H9 (cell line): ENCODE measurements around the gene SLC2A4RG. TPM values are rescaled to one million over a fixed set of nuclear protein-coding genes. Genes with fewer than 3 reads are reported as not detected.

Source experiments
- DNase-seq: peaks from one replicate; pipeline ENCODE4 v3.0.0-alpha.2; 2017
- H2AFZ ChIP-seq: one replicate; pipeline ENCODE4 v1.6.1; 2013; ENCODE audit warnings: mild to moderate bottlenecking, low read length, control low read depth, moderate library complexity
- H2AK5ac ChIP-seq: 2 replicates; pipeline ENCODE4 v1.6.1; 2013; ENCODE audit warnings: low read length, control low read depth, mixed read lengths; ENCODE audit not compliant: insufficient read length
- H2BK120ac ChIP-seq: one replicate; pipeline ENCODE4 v1.6.1; 2013; ENCODE audit warnings: low read depth, mild to moderate bottlenecking, low read length, control low read depth, inconsistent platforms; ENCODE audit not compliant: poor library complexity, severe bottlenecking
- H2BK12ac ChIP-seq: 2 replicates; pipeline ENCODE4 v1.6.1; 2013; ENCODE audit warnings: low read length, control low read depth, mixed read lengths, low read depth; ENCODE audit not compliant: insufficient read length
- H2BK15ac ChIP-seq: 2 replicates; pipeline ENCODE4 v1.6.1; 2013; ENCODE audit warnings: low read depth, low read length, control low read depth
- H2BK20ac ChIP-seq: one replicate; pipeline ENCODE4 v1.6.1; 2013; ENCODE audit warnings: low read depth, mild to moderate bottlenecking, low read length, control low read depth, inconsistent platforms; ENCODE audit not compliant: poor library complexity, severe bottlenecking
- H2BK5ac ChIP-seq: 2 replicates; pipeline ENCODE4 v1.6.1; 2013; ENCODE audit warnings: low read length, control low read depth, mixed read lengths; ENCODE audit not compliant: insufficient read length
- H3K14ac ChIP-seq: 2 replicates; pipeline ENCODE4 v1.6.1; 2013; ENCODE audit warnings: low read length, control low read depth; ENCODE audit not compliant: insufficient read depth
- H3K18ac ChIP-seq: 2 replicates; pipeline ENCODE4 v1.6.1; 2013; ENCODE audit warnings: low read depth, mild to moderate bottlenecking, mixed read lengths, low read length, control low read depth; ENCODE audit not compliant: insufficient read length
- H3K23ac ChIP-seq: 2 replicates; pipeline ENCODE4 v1.6.1; 2013; ENCODE audit warnings: low read length, control low read depth, mixed read lengths, low read depth; ENCODE audit not compliant: insufficient read length
- H3K23me2 ChIP-seq: 2 replicates; pipeline ENCODE4 v1.6.1; 2013; ENCODE audit warnings: low read depth, mild to moderate bottlenecking, mixed read lengths, low read length, control low read depth; ENCODE audit not compliant: insufficient read length, poor library complexity, severe bottlenecking
- H3K27ac ChIP-seq: 2 replicates; pipeline ENCODE4 v1.5.1; 2013; ENCODE audit warnings: low read length, control low read depth, mixed read lengths, low read depth; ENCODE audit not compliant: insufficient read length
- H3K27me3 ChIP-seq: 2 replicates; pipeline ENCODE4 v1.6.1; 2013; ENCODE audit warnings: low read length, control low read depth, inconsistent platforms; ENCODE audit not compliant: insufficient read depth
- H3K4ac ChIP-seq: 2 replicates; pipeline ENCODE4 v1.6.1; 2013; ENCODE audit warnings: low read depth, mild to moderate bottlenecking, control low read depth, inconsistent platforms, low read length, moderate library complexity
- H3K4me1 ChIP-seq: 2 replicates; pipeline ENCODE4 v1.6.1; 2013; ENCODE audit warnings: low read length, control low read depth, inconsistent platforms; ENCODE audit not compliant: insufficient read depth
- H3K4me2 ChIP-seq: 2 replicates; pipeline ENCODE4 v1.6.1; 2013; ENCODE audit warnings: low read length, control low read depth, mixed read lengths; ENCODE audit not compliant: insufficient read length, insufficient read depth
- H3K56ac ChIP-seq: 2 replicates; pipeline ENCODE4 v1.6.1; 2013; ENCODE audit warnings: low read depth, mild to moderate bottlenecking, mixed read lengths, low read length, control low read depth; ENCODE audit not compliant: insufficient read length
- H3K79me1 ChIP-seq: 2 replicates; pipeline ENCODE4 v1.6.1; 2013; ENCODE audit warnings: low read depth, mild to moderate bottlenecking, moderate library complexity, low read length, control low read depth, inconsistent platforms; ENCODE audit not compliant: insufficient read depth, poor library complexity, severe bottlenecking
- H3K79me2 ChIP-seq: 2 replicates; pipeline ENCODE4 v1.6.1; 2013; ENCODE audit warnings: low read length, control low read depth, inconsistent platforms; ENCODE audit not compliant: insufficient read depth
- H3K9ac ChIP-seq: 2 replicates; pipeline ENCODE4 v1.6.1; 2013; ENCODE audit warnings: low read length, control low read depth, mixed read lengths; ENCODE audit not compliant: insufficient read length; ENCODE audit errors: extremely low read depth
- H3K9me3 ChIP-seq: one replicate; pipeline ENCODE4 v1.6.1; 2013; ENCODE audit warnings: low read depth, low read length, inconsistent platforms; ENCODE audit not compliant: control insufficient read depth
- H3T11ph ChIP-seq: one replicate; pipeline ENCODE4 v1.6.1; 2013; ENCODE audit warnings: mild to moderate bottlenecking, low read length, control low read depth, inconsistent platforms
- H4K20me1 ChIP-seq: one replicate; pipeline ENCODE4 v1.6.1; 2013; ENCODE audit not compliant: control insufficient read depth, insufficient read length, insufficient read depth
- H4K5ac ChIP-seq: 2 replicates; pipeline ENCODE4 v1.6.1; 2013; ENCODE audit warnings: low read depth, mild to moderate bottlenecking, mixed read lengths, low read length, control low read depth; ENCODE audit not compliant: insufficient read length
- H4K8ac ChIP-seq: replicated peaks from 2 replicates; pipeline ENCODE4 v1.6.1; 2013; ENCODE audit warnings: low read length, control low read depth, mixed read lengths, low read depth; ENCODE audit not compliant: insufficient read length
- H4K91ac ChIP-seq: 2 replicates; pipeline ENCODE4 v1.6.1; 2013; ENCODE audit warnings: low read depth, mild to moderate bottlenecking, moderate library complexity, mixed read lengths, low read length, control low read depth; ENCODE audit not compliant: insufficient read length
- H3K27ac Mint-ChIP-seq, 3 experiments: 2 replicates in 2 of 3; 3 replicates in 1 of 3; pipeline ENCODE4 v1.8.0; 2020 to 2021; ENCODE audit warnings: mixed read lengths in 3 of 3, mild to moderate bottlenecking in 1 of 3, moderate library complexity in 1 of 3
- H3K27me3 Mint-ChIP-seq: 2 replicates; pipeline ENCODE4 v1.8.0; 2021; ENCODE audit warnings: low read depth, mild to moderate bottlenecking, moderate library complexity, mixed read lengths
- H3K36me3 Mint-ChIP-seq, 3 experiments: 2 replicates in 2 of 3; 3 replicates in 1 of 3; pipeline ENCODE4 v1.8.0; 2020 to 2021; ENCODE audit warnings: low read depth in 3 of 3, mixed read lengths in 3 of 3; ENCODE audit not compliant: insufficient read depth in 1 of 3
- H3K4me1 Mint-ChIP-seq, 2 experiments: 2 replicates each; pipeline ENCODE4 v1.8.0; 2020; ENCODE audit warnings: mixed read lengths in 2 of 2
- H3K4me3 Mint-ChIP-seq, 2 experiments: 2 replicates in 1 of 2; 3 replicates in 1 of 2; pipeline ENCODE4 v1.8.0; 2020 to 2021; ENCODE audit warnings: mild to moderate bottlenecking in 2 of 2, mixed read lengths in 2 of 2, moderate library complexity in 1 of 2
- H3K9me3 Mint-ChIP-seq, 2 experiments: 2 replicates in 1 of 2; 3 replicates in 1 of 2; pipeline ENCODE4 v1.8.0; 2020; ENCODE audit warnings: mild to moderate bottlenecking in 2 of 2, mixed read lengths in 2 of 2, moderate library complexity in 1 of 2
- CTCF ChIP-seq: fragments of 200-600 bp; sonication (generic); conservative IDR thresholded peaks from 3 replicates; pipeline ENCODE4 v1.8.0; 2021; ENCODE audit warnings: antibody characterized with exemption, mild to moderate bottlenecking
- whole genome bisulfite sequencing: extraction: QIAGEN DNeasy Blood & Tissue Kit; methylation state at CpG from one replicate; pipeline ENCODE4 v1.1.7; 2013; ENCODE audit warnings: missing lambda C conversion rate, low lambda C conversion rate, mixed read lengths; ENCODE audit not compliant: insufficient read length; ENCODE audit errors: extremely low coverage; 5-methylcytosine and 5-hydroxymethylcytosine counted together
- total RNA-seq: library from RNA; stranded (reverse); gene quantifications from 2 replicates; pipeline ENCODE4 v1.2.1, GENCODE V29; 2021

SLC2A4RG gene
- total RNA-seq, 1 experiment from 2014 or later = 43.9 TPM

- Histone ChIP-seq H3K4me1 (no peaks in the 10 kb centered on the region), H2BK120ac (no peak overlapping the region), H3K27me3 (no peaks in the 10 kb centered on the region), H2BK12ac (no peak overlapping the region), H2BK20ac (no peak overlapping the region), H3K18ac (no peak overlapping the region), H3K23ac (no peak overlapping the region), H2BK15ac (no peak overlapping the region), H4K20me1 (no peaks in the 10 kb centered on the region), H3K56ac (no peak overlapping the region), H2BK5ac (no peak overlapping the region), H3K79me2 (no peaks in the 10 kb centered on the region), H3K79me1 (no peaks in the 10 kb centered on the region), H2AFZ (no peak overlapping the region), H3K4ac (no peak overlapping the region), H3K4me2 (no peak overlapping the region), H3K27ac (no peak overlapping the region), H3K14ac (no peak overlapping the region), H4K5ac (no peak overlapping the region), H4K8ac (no peak overlapping the region), H3K23me2 (peaks cover 4% of the 10 kb centered on the region), H4K91ac (no peak overlapping the region), H3T11ph (no peak overlapping the region), H3K9me3 (no peaks in the 10 kb centered on the region), H2AK5ac (no peak overlapping the region), H3K9ac (no peak overlapping the region)
- no peak for DNase-seq
- Mint-ChIP-seq H3K9me3 (peaks cover 3 to 5% of the 10 kb centered on the region in 2 experiments; a peak in 3 of 5 replicates), H3K27ac (no peak overlapping the region), H3K4me1 (peaks cover 2 to 10% of the 10 kb centered on the region in 2 experiments), H3K36me3 (peaks cover 14 to 20% (median 17%) of the 10 kb centered on the region in 3 experiments; a peak in 6 of 7 replicates), H3K4me3 (no peak overlapping the region), H3K27me3 (peaks cover 6% of the 10 kb centered on the region)
- TF ChIP-seq CTCF = no peak
- WGBS = no CpG with 5 or more reads among the region's 21 CpGs
Observed at GRCh38 chr20:63693733-63694583, 45.6 kb upstream of the SLC2A4RG start.
